Skeletal muscle tissue (tissue), 4 donors: ENCODE data around the gene PVALEF. TPM values are rescaled to one million over a fixed set of nuclear protein-coding genes. Genes with fewer than 3 reads are reported as not detected.
"Not testable (repeated sequence)": the region's sequence is repeated elsewhere in the genome, so short reads cannot be mapped to it uniquely, and the experiment has no call there.

Experiments
- H3K27ac ChIP-seq: one replicate; pipeline ENCODE4 v1.7.0; 2013; ENCODE audit warnings: mild to moderate bottlenecking, low read depth, low read length, inconsistent platforms
- H3K27me3 ChIP-seq, 3 donors: one replicate each; pipeline ENCODE4 v1.7.0; 2013; ENCODE audit warnings: low read length in 3 of 3; ENCODE audit not compliant: control insufficient read depth in 3 of 3, insufficient read depth in 3 of 3
- H3K36me3 ChIP-seq, 3 donors: one replicate each; pipeline ENCODE4 v1.7.0; 2013; ENCODE audit warnings: low read length in 3 of 3; ENCODE audit not compliant: control insufficient read depth in 3 of 3, insufficient read depth in 3 of 3
- H3K4me1 ChIP-seq, 3 donors: one replicate each; pipeline ENCODE4 v1.7.0; 2013; ENCODE audit warnings: low read length in 3 of 3, mild to moderate bottlenecking in 3 of 3; ENCODE audit not compliant: control insufficient read depth in 3 of 3, insufficient read depth in 3 of 3
- H3K4me3 ChIP-seq, 3 donors: one replicate each; pipeline ENCODE4 v1.7.0; 2013; ENCODE audit warnings: low read length in 3 of 3
- H3K9ac ChIP-seq, 3 donors: one replicate each; pipeline ENCODE4 v1.7.0; 2013; ENCODE audit warnings: low read length in 3 of 3, mild to moderate bottlenecking in 3 of 3, moderate library complexity in 2 of 3, low read depth in 1 of 3
- H3K9me3 ChIP-seq, 3 donors: one replicate each; pipeline ENCODE4 v1.7.0; 2013; ENCODE audit warnings: low read length in 3 of 3; ENCODE audit not compliant: control insufficient read depth in 3 of 3
- total RNA-seq: library from RNA; depleted of rRNA; stranded (reverse); fragments of >200 nt; gene quantifications from one replicate; pipeline ENCODE4 v1.2.3, GENCODE V29; 2014
- donor health status: Osteomylitis.

PVALEF gene
- total RNA-seq, 1 donor from 2014 or later = not detected

- H3K9ac ChIP-seq = peak overlapping the region in 2 of 3 donors; percentile 43 to 79
- H3K9me3 ChIP-seq = no peaks in the 10 kb centered on the region
- H3K36me3 ChIP-seq = peaks cover 0 to 2% (median 0%) of the 10 kb centered on the region in 3 donors
- peaks cover 13 to 19% (median 15%) of the 10 kb centered on the region in 3 donors for H3K4me1 ChIP-seq
- no peaks in the 10 kb centered on the region for H3K27me3 ChIP-seq
- H3K4me3 ChIP-seq = peak overlapping the region in 2 of 3 donors; percentile 77 to 78
- no peak overlapping the region for H3K27ac ChIP-seq
These were observed 56.1 kb downstream of the PVALEF start for GRCh38 chr17:81221371-81221841.

- H3K9me3 ChIP-seq = no peaks in the 10 kb centered on the region
- H3K36me3 ChIP-seq = peaks cover 0 to 2% (median 0%) of the 10 kb centered on the region in 3 donors
These were observed 56.7 kb downstream of the PVALEF start for GRCh38 chr17:81221842-81222619.

GRCh38 chr17:81222620-81222905 is 57.3 kb downstream of the PVALEF start:
- H3K27me3 ChIP-seq = no peaks in the 10 kb centered on the region
- H3K27ac ChIP-seq = no peak overlapping the region
- peak overlapping the region in 2 of 3 donors; percentile 62 to 79 for H3K9ac ChIP-seq
- H3K4me3 ChIP-seq = peak overlapping the region; percentile 73 to 78 (median 77)
- peaks cover 13 to 19% (median 15%) of the 10 kb centered on the region in 3 donors for H3K4me1 ChIP-seq
- H3K36me3 ChIP-seq = peaks cover 0 to 2% (median 0%) of the 10 kb centered on the region in 3 donors
- no peaks in the 10 kb centered on the region for H3K9me3 ChIP-seq

More at GRCh38 chr17:81221842-81222619, 56.7 kb downstream of the PVALEF start:
- peak overlapping the region; percentile 73 to 78 (median 77) for H3K4me3 ChIP-seq
- peaks cover 13 to 19% (median 15%) of the 10 kb centered on the region in 3 donors for H3K4me1 ChIP-seq
- peak overlapping the region; percentile 43 to 79 (median 62) for H3K9ac ChIP-seq
- H3K27ac ChIP-seq = no peak overlapping the region
- H3K27me3 ChIP-seq = no peaks in the 10 kb centered on the region

DNA sequence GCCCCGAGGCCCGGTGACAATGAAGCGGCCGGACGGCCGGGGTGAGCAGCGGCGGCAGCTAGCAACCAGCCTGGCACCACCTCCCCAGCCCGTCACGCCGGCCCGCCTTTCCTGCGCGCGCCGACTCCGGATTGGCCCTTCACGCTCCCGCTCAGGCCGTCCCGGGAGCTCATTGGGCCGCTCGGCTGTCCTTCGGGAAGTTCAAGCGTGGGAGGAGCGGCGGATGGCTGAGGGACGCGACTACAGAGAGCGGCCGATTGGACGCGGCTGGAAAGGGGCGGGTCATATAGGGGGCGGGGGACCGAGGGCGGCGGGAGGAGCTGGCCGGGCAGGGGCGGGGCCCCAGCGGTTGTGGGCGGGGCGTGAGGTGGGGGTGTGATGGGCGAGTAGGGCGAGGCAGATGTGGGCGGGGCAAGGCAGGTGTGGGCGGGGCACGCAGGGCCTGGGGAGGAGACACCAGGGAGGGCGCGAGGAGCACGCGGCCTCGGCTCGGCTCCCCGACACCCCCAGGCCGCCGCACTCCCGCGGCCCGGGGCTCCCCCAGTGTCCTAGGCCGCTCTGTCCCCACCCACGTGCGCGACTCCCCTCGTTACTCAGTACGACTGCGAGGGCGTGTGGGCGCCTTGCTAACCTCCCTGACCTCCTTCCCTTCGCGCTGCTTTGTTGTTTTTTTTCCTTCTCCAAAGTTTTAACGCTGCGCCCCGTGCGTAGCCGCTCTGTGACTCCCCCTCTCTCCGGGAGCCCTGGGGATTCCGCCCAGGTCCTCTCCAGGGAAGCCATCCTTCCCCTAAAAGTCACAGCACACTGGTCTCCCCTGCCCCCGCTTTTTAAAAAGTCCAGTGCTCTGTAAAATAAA is 57.8 kb downstream of the PVALEF start, which contains the start of gene CEP131:
CEP131 (minus strand) TSS at position 60 of the 856 bp plus-strand sequence. CDS start 2,909 bp downstream, outside the sequence.
- H3K27ac ChIP-seq = peak within 1 kb of the TSS; percentile 3
- H3K36me3 ChIP-seq = peaks cover 0 to 2% (median 0%) of the 10 kb centered on the region in 3 donors

DNA sequence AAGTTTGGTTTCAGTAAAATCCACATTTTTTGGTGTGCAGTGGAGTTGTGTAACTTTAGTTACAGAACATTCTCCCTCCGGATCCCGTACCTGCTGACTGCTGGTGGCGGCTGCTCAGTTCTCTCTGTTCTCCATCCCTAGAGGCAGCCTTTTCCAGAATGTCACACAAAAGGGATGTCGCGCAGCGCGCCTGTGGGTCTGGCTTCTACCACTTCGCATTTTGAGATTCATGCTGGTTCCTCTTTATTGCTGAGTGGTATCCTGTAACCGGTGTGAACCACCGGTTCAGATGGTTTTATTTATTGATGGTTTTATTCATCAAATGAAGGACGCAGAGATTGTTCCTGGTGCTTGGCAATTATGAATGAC is 58.4 kb downstream of the PVALEF start:
- Histone ChIP-seq H3K27me3 (no peaks in the 10 kb centered on the region), H3K4me1 (peaks cover 13 to 19% (median 15%) of the 10 kb centered on the region in 3 donors), H3K9me3 (no peaks in the 10 kb centered on the region), H3K4me3 (peak overlapping the region in 1 of 3 donors; percentile 24), H3K27ac (peak overlapping the region; percentile 3), H3K9ac (peak overlapping the region in 1 of 3 donors; percentile 57), H3K36me3 (peaks cover 3 to 4% (median 4%) of the 10 kb centered on the region in 3 donors)

More for the DNA sequence above, 57.8 kb downstream of the PVALEF start, which contains the start of gene CEP131:
- Histone ChIP-seq H3K4me3 (peak within 1 kb of the TSS; percentile 73 to 78 (median 77)), H3K4me1 (peaks cover 13 to 19% (median 15%) of the 10 kb centered on the region in 3 donors), H3K9me3 (no peaks in the 10 kb centered on the region), H3K27me3 (no peaks in the 10 kb centered on the region), H3K9ac (peak within 1 kb of the TSS; percentile 43 to 79 (median 62))

GRCh38 chr17:81227630-81228029 is 62.3 kb downstream of the PVALEF start:
- not testable (repeated sequence) for H3K4me1 ChIP-seq, H3K4me3 ChIP-seq, H3K27ac ChIP-seq, H3K9ac ChIP-seq, H3K27me3 ChIP-seq, H3K9me3 ChIP-seq
- peaks cover 23 to 28% (median 26%) of the 10 kb centered on the region in 3 donors for H3K36me3 ChIP-seq

GRCh38 chr17:81228420-81228819 is 63.1 kb downstream of the PVALEF start:
- no peak overlapping the region for H3K4me3 ChIP-seq
- peaks cover 0 to 3% (median 0%) of the 10 kb centered on the region in 3 donors for H3K4me1 ChIP-seq
- no peak overlapping the region for H3K27ac ChIP-seq
- peaks cover 28 to 30% (median 28%) of the 10 kb centered on the region in 3 donors for H3K36me3 ChIP-seq
- H3K9ac ChIP-seq = no peak overlapping the region
- H3K27me3 ChIP-seq = no peaks in the 10 kb centered on the region
- H3K9me3 ChIP-seq = no peaks in the 10 kb centered on the region

- Histone ChIP-seq H3K4me3 (no peak overlapping the region), H3K4me1 (no peaks in the 10 kb centered on the region), H3K27me3 (no peaks in the 10 kb centered on the region), H3K27ac (no peak overlapping the region), H3K9me3 (no peaks in the 10 kb centered on the region), H3K36me3 (peaks cover 28 to 30% (median 28%) of the 10 kb centered on the region in 3 donors), H3K9ac (no peak overlapping the region)
These were observed 63.7 kb downstream of the PVALEF start for GRCh38 chr17:81228834-81229665.

DNA sequence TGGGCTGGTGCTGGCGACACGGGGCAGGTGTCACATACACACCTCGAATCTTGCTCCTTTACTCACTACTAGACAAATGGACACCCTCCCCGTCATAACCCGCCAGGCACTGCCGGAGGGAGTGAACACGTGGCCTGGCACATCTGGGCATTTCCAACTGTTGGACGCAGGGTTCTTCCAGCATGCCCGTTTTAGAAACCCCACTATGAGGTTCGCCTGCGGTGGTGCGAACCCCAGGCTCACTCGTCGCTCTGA is 64.3 kb downstream of the PVALEF start:
- Histone ChIP-seq H3K36me3 (peaks cover 28 to 30% (median 28%) of the 10 kb centered on the region in 3 donors), H3K9ac (no peak overlapping the region), H3K4me3 (no peak overlapping the region), H3K9me3 (no peaks in the 10 kb centered on the region), H3K27ac (no peak overlapping the region), H3K4me1 (no peaks in the 10 kb centered on the region), H3K27me3 (no peaks in the 10 kb centered on the region)
